ENCODE data around the gene SETD7.

DNA sequence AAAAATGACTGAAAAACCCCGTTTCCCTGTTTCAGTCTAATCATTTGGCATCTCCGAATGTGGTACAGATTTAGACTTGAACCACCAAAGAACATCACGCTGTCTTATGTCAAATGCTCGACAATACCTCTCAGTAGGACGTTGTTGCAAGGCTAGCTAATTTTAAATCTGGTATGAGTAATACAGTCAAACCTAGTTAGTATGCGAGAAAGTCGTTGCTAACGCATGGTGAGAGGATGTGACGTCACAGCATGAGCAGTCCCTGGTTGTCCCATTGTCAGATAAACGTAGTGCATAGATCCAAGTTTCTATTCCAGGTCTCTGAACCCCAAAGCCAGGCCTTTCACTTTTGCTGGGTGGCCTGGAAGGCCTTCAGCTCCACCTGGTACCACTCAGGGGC lies 44.7 kb downstream of the SETD7 start:
- TF ChIP-seq TAF1 (IDR thresholded peaks at IDR 0.05; ENCODE audit: borderline replicate concordance, insufficient read depth, low read length): no peak
- TF ChIP-seq SIN3A (IDR thresholded peaks at IDR 0.05; ENCODE audit: borderline replicate concordance, insufficient read depth, low read length): no peak
- no peak for TF ChIP-seq POLR2AphosphoS5 (IDR thresholded peaks at IDR 0.05; ENCODE audit: low read depth, low read length)
- no peak for TF ChIP-seq REST (IDR thresholded peaks at IDR 0.05; ENCODE audit: insufficient read depth in 1 of 2, low read depth in 2 of 2, low read length in 2 of 2)
- no peak for TF ChIP-seq FOXP2 (optimal IDR thresholded peaks at IDR 0.05; ENCODE audit: borderline replicate concordance, extremely low read depth, extremely low read length, insufficient read depth)
